ENCODE measurements around the gene GDNF.

Gene GDNF

DNA sequence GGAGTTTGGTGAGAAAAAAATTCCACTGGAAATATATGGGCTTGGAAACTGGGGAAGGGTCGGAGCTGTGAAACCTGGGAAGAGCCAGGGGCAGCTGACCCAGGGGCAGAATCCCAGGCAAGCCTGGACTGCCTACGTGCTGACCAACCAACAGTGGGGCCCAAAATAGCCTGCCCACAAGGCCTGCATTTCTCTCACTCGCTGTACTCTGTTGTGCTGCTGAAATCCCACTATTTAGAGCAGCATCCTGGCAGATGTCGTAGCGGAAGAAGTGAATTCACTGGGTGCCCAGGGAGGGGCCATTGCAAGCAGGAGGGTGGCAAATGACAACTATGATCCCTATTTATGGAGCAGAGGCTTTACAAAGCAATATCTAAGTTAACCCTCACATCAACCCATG lies 9.5 kb downstream of the GDNF start:
- in situ Hi-C loops (cut with MboI; ENCODE audit: low sequenced_read_pairs, unreplicated experiment) = no loop called here
- TF ChIP-seq, protein P1, sequence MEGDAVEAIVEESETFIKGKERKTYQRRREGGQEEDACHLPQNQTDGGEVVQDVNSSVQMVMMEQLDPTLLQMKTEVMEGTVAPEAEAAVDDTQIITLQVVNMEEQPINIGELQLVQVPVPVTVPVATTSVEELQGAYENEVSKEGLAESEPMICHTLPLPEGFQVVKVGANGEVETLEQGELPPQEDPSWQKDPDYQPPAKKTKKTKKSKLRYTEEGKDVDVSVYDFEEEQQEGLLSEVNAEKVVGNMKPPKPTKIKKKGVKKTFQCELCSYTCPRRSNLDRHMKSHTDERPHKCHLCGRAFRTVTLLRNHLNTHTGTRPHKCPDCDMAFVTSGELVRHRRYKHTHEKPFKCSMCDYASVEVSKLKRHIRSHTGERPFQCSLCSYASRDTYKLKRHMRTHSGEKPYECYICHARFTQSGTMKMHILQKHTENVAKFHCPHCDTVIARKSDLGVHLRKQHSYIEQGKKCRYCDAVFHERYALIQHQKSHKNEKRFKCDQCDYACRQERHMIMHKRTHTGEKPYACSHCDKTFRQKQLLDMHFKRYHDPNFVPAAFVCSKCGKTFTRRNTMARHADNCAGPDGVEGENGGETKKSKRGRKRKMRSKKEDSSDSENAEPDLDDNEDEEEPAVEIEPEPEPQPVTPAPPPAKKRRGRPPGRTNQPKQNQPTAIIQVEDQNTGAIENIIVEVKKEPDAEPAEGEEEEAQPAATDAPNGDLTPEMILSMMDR (IDR thresholded peaks at IDR 0.05; ENCODE audit: borderline replicate concordance, control extremely low read depth, extremely low read depth, insufficient read depth, missing control alignments) = no peak
- no peak for DNase-seq (ENCODE audit: low spot score)

DNA sequence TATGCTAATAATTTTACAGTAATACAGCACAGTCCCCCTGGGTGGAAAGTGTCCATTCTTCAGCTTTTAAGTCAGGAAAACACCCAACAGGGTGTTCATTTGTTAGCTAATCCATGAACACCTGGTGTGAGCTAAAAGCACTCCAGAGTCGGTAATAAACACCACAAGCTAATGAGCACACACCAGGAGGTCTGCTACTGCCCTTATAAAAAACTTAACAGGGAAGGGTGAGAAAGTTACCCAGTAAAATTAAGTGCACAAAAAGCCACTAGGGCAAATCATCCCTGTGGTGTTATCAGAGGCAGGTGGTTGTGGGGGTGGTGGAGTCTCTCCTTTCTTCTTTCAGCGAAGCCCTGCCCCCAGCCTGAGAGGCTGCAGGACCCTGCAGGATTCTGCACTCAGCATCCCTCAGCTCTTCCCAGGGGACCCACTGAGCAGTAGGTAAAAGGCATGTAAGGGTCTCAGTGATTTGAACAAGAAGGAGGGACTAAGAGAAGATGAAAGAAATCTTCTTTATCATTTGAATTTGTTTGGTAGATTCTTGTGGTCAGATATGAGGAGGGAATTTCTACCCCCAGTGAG lies 14.4 kb downstream of the GDNF start:
- TF ChIP-seq, protein P1 (IDR thresholded peaks at IDR 0.05; ENCODE audit: borderline replicate concordance, control extremely low read depth, extremely low read depth, insufficient read depth, missing control alignments) = no peak
- DNase-seq (ENCODE audit: low spot score) = no peak
- in situ Hi-C loops (cut with MboI; ENCODE audit: low sequenced_read_pairs, unreplicated experiment) = no loop called here

DNA sequence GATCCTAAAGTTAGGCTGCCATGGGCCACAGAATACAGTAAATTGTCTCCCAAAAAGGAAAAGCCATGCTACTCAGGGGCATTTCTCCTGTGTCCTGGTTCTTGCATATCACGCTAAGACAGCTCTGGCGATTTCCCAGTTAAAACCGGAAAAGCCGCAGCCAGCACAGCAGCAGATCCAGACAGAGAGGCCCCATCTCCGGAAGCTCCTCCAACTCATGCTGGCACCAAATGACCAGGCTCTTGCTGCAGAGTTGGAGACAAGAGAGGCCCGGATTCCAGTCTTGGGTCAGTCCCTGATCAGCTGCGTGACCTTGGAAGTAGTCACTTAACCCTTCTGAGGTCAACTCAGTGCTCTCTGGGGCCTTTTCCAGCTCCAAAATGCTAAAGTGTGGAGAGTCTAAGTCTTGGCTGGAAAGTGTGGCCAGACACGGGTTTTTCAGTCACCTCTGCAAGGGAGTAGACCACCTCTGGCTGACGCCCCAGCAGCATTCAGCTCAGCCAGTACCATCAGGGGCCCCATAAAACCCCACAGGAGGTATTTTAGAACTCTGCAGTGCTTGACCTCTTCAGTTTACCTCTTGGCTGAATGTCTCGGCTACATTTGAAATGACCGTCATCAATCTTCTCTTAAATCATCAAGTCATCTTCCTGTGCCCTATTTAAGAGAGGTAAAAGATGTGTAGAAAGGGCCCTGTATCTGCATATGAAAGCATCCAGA lies 16.2 kb downstream of the GDNF start:
- in situ Hi-C loops (cut with MboI; ENCODE audit: low sequenced_read_pairs, unreplicated experiment) = no loop called here
- no peak for DNase-seq (ENCODE audit: low spot score)
- TF ChIP-seq, protein P1 (IDR thresholded peaks at IDR 0.05; ENCODE audit: borderline replicate concordance, control extremely low read depth, extremely low read depth, insufficient read depth, missing control alignments) = no peak

DNA sequence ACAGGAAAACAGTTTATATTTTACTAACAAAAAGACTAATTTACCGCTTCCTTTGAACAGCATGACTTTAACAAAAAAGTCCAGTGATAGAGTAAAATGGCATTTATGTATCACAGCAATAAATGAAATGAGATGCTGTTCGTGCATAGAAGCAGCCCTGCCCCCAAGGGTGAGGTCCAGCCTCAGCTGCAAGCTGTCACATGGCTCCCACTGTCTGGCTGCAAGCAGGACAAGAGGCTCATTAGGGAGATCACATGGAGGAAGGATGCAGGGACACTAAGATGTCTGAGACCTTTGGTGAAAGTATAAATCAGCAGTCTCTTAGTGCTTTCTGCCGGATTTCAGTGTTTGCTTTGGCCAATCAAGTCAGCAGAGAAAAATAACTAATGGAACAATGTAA lies 23.0 kb downstream of the GDNF start:
- TF ChIP-seq, protein P1 (IDR thresholded peaks at IDR 0.05; ENCODE audit: borderline replicate concordance, control extremely low read depth, extremely low read depth, insufficient read depth, missing control alignments) = no peak
- in situ Hi-C loops (cut with MboI; ENCODE audit: low sequenced_read_pairs, unreplicated experiment) = no loop called here
- no peak for DNase-seq (ENCODE audit: low spot score)

DNA sequence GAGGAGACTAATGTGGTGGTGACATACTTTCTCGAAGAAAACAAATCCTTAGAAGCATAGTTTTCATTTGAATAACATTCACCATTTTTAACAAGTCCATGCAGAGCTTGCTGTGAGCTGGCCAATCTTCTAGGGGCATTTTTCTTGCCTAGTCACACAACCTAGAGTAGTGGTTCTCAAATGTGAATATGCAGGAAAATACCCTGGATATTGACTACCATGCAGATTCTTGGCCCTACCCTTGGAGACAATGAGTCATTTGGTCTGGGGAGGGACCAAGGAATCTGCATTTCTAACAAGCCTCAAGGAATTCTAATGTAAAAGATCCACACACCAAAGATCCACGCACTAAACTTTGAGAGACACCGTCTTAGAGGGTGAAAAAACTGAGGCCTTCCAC lies 23.5 kb downstream of the GDNF start:
- TF ChIP-seq, protein P1 (IDR thresholded peaks at IDR 0.05; ENCODE audit: borderline replicate concordance, control extremely low read depth, extremely low read depth, insufficient read depth, missing control alignments) = no peak
- DNase-seq (ENCODE audit: low spot score) = no peak
- in situ Hi-C loops (cut with MboI; ENCODE audit: low sequenced_read_pairs, unreplicated experiment) = no loop called here

DNA sequence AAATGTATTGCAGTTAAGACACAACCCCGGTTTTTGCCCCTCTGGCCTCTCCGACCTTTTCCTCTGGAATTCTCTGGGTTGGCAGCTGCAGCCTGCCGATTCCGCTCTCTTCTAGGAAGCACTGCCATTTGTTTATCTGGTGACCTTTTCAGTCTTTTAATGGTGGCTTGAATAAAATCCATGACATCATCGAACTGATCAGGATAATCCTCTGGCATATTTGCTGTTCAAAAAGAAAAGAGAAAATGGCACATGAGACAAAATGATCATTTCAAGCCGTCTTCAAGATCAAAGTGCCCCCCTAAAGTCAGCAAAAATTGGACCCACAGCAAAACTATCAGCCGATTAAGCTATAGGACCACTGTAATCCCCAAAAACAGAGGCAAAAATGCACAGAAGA lies 23.9 kb downstream of the GDNF start:
- no peak for DNase-seq (ENCODE audit: low spot score)
- TF ChIP-seq, protein P1 (IDR thresholded peaks at IDR 0.05; ENCODE audit: borderline replicate concordance, control extremely low read depth, extremely low read depth, insufficient read depth, missing control alignments) = no peak
- in situ Hi-C loops (cut with MboI; ENCODE audit: low sequenced_read_pairs, unreplicated experiment) = no loop called here
